Suprapubic skin (tissue), 4 donors: ENCODE results near the gene CEP85L. TPM values are rescaled to one million over a fixed set of nuclear protein-coding genes. Genes with fewer than 3 reads are reported as not detected.

Experiments used
- DNase-seq, 2 donors: peaks; one replicate each; pipeline ENCODE4 v3.0.0-alpha.2; 2019; ENCODE audit warnings: low spot score in 2 of 2
- H3K27ac ChIP-seq: fragments of 200-600 bp; sonication (generic); one replicate; pipeline ENCODE4 v1.5.1; 2019
- H3K27me3 ChIP-seq: fragments of 200-600 bp; sonication (generic); one replicate; pipeline ENCODE4 v1.5.1; 2019
- H3K36me3 ChIP-seq: fragments of 200-600 bp; sonication (generic); one replicate; pipeline ENCODE4 v1.5.1; 2019
- H3K4me1 ChIP-seq: fragments of 200-600 bp; sonication (generic); one replicate; pipeline ENCODE4 v1.5.1; 2019
- H3K4me3 ChIP-seq: fragments of 200-600 bp; sonication (generic); one replicate; pipeline ENCODE4 v1.5.1; 2019; ENCODE audit warnings: mild to moderate bottlenecking
- H3K9me3 ChIP-seq: fragments of 200-600 bp; sonication (generic); one replicate; pipeline ENCODE4 v1.5.1; 2019
- CTCF ChIP-seq, 2 donors: fragments of 200-600 bp in 1 of 2; fragments of 450-650 bp in 1 of 2; sonication (generic) in 1 of 2; IDR thresholded peaks; one replicate each; pipeline ENCODE4 v1.5.1; 2016 to 2019; ENCODE audit warnings: antibody characterized with exemption in 2 of 2, mild to moderate bottlenecking in 1 of 2, moderate library complexity in 1 of 2
- EP300 ChIP-seq: sonication (generic); formaldehyde crosslinking; IDR thresholded peaks from one replicate; pipeline ENCODE4 v1.6.1; 2017; ENCODE audit warnings: antibody characterized with exemption
- POLR2A ChIP-seq, 2 donors: fragments of 450-650 bp; IDR thresholded peaks; one replicate each; pipeline ENCODE4 v1.6.1; 2017; ENCODE audit warnings: antibody characterized with exemption in 2 of 2, mild to moderate bottlenecking in 2 of 2, moderate library complexity in 2 of 2
- POLR2AphosphoS5 ChIP-seq, 3 donors: sonication (generic); formaldehyde crosslinking; IDR thresholded peaks; one replicate each; pipeline ENCODE4 v1.6.1; 2017; ENCODE audit warnings: antibody characterized with exemption in 3 of 3
- WGBS: methylation state at CpG from one replicate; pipeline ENCODE4 v1.1.5; 2018; 5-methylcytosine and 5-hydroxymethylcytosine counted together
- total RNA-seq, 4 donors: library from RNA; depleted of rRNA; stranded (reverse); fragments of >200 nt; gene quantifications; one replicate each; pipeline ENCODE4 v1.1.0, GENCODE V29; 2016

Gene CEP85L
- total RNA-seq, 4 donors from 2014 or later: 4.7 to 9.5 (median 5.3) TPM

GRCh38 chr6:118537574-118537973 lies 113.8 kb downstream of the CEP85L start:
- H3K27ac ChIP-seq: no peak overlapping the region
- DNase-seq: no peak
- peaks cover 7% of the 10 kb centered on the region for H3K4me1 ChIP-seq
- TF ChIP-seq EP300 (no peak), CTCF (IDR thresholded peaks at IDR 0.05) (no peak), POLR2AphosphoS5 (IDR thresholded peaks at IDR 0.05) (no peak), POLR2A (IDR thresholded peaks at IDR 0.05) (no peak)
- WGBS: 49% methylated on average over 2 of the region's 2 CpGs
- no peak overlapping the region for H3K4me3 ChIP-seq
- H3K27me3 ChIP-seq: no peaks in the 10 kb centered on the region
- H3K36me3 ChIP-seq: no peaks in the 10 kb centered on the region
- no peaks in the 10 kb centered on the region for H3K9me3 ChIP-seq

GRCh38 chr6:118536478-118536877 lies 114.9 kb downstream of the CEP85L start:
- no peak for DNase-seq
- H3K4me3 ChIP-seq: no peak overlapping the region
- H3K9me3 ChIP-seq: no peaks in the 10 kb centered on the region
- no peaks in the 10 kb centered on the region for H3K36me3 ChIP-seq
- peaks cover 7% of the 10 kb centered on the region for H3K4me1 ChIP-seq
- 94% methylated on average over 2 of the region's 2 CpGs for WGBS
- TF ChIP-seq POLR2AphosphoS5 (IDR thresholded peaks at IDR 0.05): no peak
- no peak for TF ChIP-seq POLR2A (IDR thresholded peaks at IDR 0.05)
- TF ChIP-seq EP300: no peak
- no peak for TF ChIP-seq CTCF (IDR thresholded peaks at IDR 0.05)
- no peaks in the 10 kb centered on the region for H3K27me3 ChIP-seq
- no peak overlapping the region for H3K27ac ChIP-seq

- Histone ChIP-seq H3K27me3 (no peaks in the 10 kb centered on the region), H3K36me3 (no peaks in the 10 kb centered on the region), H3K4me1 (peaks cover 7% of the 10 kb centered on the region), H3K27ac (no peak overlapping the region), H3K4me3 (no peak overlapping the region), H3K9me3 (no peaks in the 10 kb centered on the region)
- no peak for TF ChIP-seq CTCF (IDR thresholded peaks at IDR 0.05)
- TF ChIP-seq POLR2A (IDR thresholded peaks at IDR 0.05): no peak
- TF ChIP-seq EP300: no peak
- no peak for TF ChIP-seq POLR2AphosphoS5 (IDR thresholded peaks at IDR 0.05)
- 92% methylated on average over 6 of the region's 6 CpGs for WGBS
- no peak for DNase-seq
These were observed 116.1 kb downstream of the CEP85L start for GRCh38 chr6:118535176-118535844.

- no peak for DNase-seq
- Histone ChIP-seq H3K4me3 (no peak overlapping the region), H3K4me1 (peaks cover 6% of the 10 kb centered on the region), H3K36me3 (no peaks in the 10 kb centered on the region), H3K27me3 (no peaks in the 10 kb centered on the region), H3K27ac (no peak overlapping the region), H3K9me3 (no peaks in the 10 kb centered on the region)
- WGBS: 93% methylated on average over 2 of the region's 2 CpGs
- TF ChIP-seq POLR2AphosphoS5 (IDR thresholded peaks at IDR 0.05) (no peak), CTCF (IDR thresholded peaks at IDR 0.05) (no peak), EP300 (no peak)
These were observed 120.4 kb downstream of the CEP85L start for GRCh38 chr6:118530942-118531341.

- Histone ChIP-seq H3K27me3 (no peaks in the 10 kb centered on the region), H3K4me1 (peaks cover 6% of the 10 kb centered on the region), H3K9me3 (no peaks in the 10 kb centered on the region), H3K4me3 (no peak overlapping the region), H3K27ac (no peak overlapping the region), H3K36me3 (no peaks in the 10 kb centered on the region)
- DNase-seq: no peak
- 88% methylated on average over 2 of the region's 2 CpGs for WGBS
- TF ChIP-seq EP300 (no peak), POLR2A (IDR thresholded peaks at IDR 0.05) (no peak), POLR2AphosphoS5 (IDR thresholded peaks at IDR 0.05) (no peak), CTCF (IDR thresholded peaks at IDR 0.05) (no peak)
These were observed 121.6 kb downstream of the CEP85L start for GRCh38 chr6:118529756-118530155.
